Fibroblast of peridontal ligament (primary cell): ENCODE measurements around the gene AGTRAP.

Experiments
- DNase-seq: peaks from one replicate; pipeline ENCODE4 v3.0.0-alpha.2; 2010; ENCODE audit errors: extremely low read depth

AGTRAP gene

DNA sequence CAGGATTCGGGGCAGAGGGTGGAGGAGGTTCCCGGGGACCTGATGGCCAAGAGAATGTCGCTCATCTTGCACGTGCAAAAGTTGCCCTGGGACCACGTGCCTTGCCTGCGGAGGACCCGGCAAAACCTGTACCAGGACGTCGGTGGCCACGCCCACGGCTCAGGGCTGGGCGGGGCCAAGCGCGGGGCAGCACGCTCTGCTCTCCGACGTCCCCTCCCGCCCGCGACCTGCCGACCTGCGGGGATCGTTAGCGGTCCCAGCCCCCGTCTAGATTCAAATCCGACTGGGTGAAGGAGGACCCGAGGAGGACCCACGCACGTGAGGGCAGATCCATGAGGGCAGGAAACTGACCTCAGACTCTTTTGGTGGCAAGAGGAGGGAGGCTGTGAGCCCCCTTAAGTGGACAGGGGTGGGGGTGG lies 26.1 kb downstream of the AGTRAP start, which contains the start of gene C1orf167:
TSS of gene C1orf167 (plus strand) at position 206 of the 419 bp plus-strand sequence. CDS start 2,208 bp downstream, outside the sequence.
- DNase-seq, result no peak

DNA sequence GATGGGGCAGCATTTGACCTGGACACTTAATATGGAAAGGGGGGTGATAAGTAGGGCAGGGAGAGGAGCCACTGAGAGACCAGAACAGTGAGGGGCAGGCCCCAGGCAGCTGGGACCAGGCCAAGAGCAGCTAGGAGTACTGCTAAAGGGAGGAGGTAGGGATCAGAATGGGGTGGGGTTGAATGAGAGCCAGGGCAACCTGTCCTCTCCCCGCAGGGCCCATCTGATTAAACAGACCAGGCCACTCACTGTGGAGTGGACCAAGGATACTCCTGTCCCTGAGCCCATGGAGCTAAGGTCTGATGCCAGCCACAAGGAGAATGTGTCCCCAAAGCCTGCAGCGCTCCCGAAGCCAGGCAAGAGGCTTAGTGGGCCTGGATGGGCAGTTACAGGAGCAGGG lies 28.2 kb downstream of the AGTRAP start:
- no peak for DNase-seq

DNA sequence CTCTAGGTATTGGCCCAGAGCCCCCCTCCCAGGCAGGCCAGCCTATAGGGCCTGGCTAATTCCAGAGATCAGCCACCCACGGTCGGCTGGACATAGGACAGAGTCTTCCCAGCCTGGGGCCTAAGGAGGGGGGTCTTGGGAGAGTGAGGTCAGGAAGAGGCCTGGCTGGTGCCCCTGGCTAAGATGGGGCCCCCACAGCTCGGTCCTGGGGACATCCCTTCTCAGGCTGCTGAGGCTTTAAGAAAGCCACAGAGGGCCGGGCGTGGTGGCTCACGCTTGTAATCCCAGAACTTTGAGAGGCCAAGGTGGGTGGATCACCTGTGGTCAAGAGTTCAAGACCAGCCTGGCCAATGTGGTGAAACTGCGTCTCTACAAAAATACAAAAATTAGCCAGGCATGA lies 28.6 kb downstream of the AGTRAP start:
- no peak for DNase-seq

DNA sequence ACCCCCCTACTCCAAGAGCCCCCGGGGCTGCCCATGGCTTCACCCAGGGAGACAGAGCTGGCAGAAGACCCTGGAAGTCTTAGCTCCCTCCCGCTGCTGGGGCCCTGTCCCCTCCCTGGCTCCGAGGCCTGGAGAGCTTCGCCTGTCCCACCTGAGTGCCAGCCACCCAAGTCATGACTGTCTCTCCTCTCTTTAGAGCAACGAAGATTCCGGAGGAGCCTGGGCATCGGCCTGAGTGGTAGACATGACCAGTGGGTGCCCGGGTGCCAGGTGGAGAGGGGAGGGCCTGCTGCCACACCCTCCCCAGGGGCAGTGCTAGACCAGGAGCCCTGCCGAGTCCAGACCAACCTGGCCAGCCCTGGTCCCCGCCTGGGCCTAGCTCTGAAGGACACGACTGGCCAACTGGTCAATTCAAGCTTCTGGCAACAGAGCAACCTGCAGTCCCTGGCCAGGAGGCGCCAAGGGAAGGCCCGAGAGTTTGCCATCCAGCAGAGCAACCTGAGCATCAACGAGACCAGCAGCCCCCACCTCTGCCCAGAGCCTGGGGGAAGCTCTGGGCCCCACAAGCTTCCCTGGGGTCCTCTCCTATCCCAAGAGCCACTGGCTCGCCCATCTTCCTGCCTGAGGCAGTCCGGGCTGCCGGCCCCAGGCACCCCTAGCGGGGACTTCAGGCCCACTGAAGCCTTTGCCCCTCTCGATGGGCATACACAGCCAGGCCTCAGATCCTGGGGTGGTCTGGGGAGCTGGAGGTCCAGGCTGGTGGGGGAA lies 29.9 kb downstream of the AGTRAP start:
- DNase-seq, result no peak

DNA sequence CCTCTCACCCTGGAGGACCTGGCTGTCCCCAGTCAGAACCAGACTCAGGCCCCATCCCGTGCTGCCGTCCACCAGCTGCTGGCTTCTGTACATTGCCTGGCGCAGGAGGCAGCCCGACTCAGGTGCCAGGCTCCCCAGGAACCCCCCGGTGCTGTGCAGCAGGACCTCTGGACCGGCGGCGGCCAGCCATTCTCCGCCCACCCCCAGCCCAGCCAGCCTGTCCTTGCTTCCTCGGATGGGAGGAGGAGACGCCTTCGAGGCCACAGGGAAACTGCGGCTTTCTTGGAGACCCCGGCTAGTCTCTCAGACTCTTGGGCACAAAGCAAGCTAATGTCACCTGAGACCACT lies 30.5 kb downstream of the AGTRAP start:
- no peak for DNase-seq

DNA sequence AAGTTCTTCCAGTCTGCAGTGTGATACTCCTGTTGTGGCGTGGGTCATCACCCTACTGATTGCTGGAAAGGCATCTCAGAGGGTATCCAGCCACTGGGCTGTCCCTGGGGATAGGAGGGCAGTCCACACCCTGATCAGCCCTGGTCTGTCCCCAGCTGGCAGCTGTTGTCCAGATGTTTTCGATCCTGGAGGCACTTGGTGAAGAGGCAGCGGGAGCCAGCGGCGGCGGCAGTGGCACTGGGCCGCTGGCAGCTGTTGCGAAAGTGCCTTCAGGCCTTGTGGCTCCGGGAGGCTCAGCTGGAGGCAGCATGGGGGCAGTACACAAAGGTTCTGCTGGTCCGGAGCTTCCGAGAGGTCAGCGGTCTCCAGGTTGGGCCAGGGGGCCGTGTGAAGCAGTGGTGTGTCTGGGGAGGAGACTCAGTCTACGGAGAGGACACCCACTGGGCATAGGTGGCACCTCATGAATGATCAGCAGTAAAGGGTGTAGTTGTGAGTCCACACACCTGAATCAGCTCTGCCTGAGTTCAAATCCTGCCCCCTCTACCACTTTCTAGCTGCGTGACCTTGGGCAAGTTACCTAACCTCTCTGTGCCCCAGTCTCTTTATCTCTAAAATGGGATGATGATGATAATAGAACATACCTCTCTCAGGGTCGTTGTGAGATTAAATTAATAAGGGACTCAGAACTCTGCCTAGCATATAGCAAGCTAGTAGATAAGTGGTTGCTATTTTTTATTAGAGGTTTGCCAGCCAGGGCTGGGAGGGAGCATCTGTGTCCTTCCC lies 32.2 kb downstream of the AGTRAP start:
- peak; percentile 24 for DNase-seq

DNA sequence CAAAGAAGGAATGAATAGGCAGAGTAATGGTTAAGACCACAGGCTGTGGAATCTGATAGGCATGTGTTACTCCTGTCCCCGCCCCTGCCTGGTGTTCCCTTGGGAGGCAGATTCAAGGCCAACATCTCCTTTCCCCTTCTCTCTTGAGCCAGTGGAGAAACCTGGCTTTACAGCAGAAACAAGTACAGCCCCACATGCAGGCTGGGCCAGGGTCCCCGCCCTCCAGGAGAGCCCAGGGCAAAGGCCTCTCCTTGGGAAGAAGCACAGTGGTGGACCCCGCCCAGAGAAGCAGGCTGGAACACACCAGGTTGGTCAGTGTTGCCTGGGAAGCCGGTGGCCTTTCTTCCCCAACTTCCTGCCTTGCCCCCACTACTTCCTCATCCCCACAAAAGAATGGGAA lies 32.9 kb downstream of the AGTRAP start:
- DNase-seq, result peak; percentile 22

DNA sequence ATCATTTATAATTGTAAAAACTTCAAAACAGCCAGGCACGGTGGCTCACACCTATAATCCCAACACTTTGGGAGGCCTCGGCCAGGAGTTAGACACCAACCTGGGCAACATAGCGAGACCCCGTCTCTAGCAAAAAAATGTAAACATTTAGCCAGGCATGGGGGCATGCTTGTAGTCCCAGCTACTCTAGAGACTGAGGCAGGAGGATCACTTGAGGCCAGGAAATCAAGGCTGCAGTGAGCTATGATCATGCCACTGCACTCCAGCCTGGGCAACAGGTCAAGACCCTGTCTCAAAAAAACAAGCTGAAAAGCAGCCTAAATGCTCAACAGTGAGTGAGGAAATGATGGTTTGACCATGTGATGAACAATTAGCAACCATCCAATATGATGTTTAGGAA lies 33.3 kb downstream of the AGTRAP start:
- no peak for DNase-seq

DNA sequence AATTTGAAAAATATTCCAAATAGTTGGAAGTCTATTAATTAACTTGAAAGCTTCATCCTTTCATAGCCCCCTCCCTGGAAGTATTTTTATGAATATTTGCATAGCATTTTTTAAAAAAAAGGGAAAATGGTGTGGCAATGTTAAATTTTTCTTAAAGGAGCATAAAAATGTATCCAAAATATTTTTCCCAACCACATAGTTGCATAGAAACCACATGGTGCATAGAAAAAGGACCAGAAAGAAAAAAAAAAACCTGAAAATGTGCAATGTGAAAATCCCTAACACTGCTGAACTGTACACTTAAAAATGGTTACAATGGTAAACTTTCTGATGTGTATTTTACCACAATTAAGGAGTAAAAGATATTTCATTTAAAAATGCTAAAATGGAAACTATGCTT lies 34.1 kb downstream of the AGTRAP start:
- DNase-seq, result peak; percentile 54

DNA sequence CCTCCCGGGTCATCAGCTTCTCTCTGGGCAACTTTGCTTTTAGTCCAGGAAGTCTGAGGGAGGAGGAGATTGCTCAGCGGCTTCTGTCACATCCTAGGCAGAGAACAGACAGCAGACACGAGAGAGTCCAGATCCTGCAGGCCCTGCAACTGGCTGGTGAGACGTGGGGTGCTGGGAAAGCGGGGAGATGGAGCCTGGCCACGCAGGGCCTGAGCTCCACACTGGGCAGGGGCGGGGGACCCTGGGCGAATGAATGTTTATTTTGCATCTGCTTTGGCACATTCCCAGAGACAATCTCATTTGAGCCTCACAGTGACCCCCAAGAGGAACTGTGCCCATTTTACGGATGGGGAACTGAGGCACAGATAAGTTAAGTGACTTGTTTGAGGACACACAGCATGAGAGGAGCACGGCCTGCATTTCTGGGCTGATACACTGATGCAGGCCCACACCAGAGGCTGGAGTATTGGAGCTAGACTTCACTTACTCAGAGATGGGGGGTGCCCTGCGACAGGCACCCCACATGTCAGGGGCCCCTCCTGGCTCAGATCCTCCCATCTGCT lies 35.6 kb downstream of the AGTRAP start:
- no peak for DNase-seq

DNA sequence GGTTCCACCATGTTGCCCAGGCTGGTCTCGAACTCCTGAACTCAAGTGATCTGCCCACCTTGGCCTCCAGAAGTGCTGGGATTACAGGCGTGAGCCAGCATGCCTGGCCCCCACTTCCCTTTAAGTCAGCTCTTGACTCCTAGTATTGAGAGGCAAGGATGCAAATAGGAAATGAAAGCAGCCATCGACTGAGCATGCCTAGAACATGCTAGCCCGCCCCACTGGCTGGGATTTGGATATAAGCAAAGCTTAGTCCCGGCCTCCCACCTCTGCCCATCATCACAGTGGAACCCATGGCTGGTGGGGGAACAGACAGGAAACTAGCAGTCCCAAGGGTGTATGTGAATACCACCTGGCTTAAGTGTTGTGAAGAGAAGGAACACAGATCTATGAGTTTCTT lies 36.5 kb downstream of the AGTRAP start:
- DNase-seq, result no peak

DNA sequence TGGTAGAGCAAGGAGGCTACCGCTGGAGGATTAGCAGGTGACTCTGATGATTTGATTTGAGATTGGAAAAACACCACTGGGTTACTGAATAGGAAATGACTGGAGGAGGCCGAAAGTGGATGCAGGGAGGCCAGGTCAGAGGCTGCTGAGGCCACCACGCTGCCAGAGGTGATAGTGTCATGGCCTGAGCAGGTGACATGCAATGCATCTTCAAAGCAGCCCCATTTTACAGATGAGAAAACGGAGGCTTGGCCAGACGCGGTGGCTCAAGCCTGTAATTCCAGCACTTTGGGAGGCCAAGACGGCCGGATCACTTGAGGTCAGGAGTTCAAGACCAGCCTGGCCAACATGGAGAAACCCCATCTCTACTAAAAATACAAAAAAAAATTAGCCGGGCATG lies 38.8 kb downstream of the AGTRAP start:
- no peak for DNase-seq

DNA sequence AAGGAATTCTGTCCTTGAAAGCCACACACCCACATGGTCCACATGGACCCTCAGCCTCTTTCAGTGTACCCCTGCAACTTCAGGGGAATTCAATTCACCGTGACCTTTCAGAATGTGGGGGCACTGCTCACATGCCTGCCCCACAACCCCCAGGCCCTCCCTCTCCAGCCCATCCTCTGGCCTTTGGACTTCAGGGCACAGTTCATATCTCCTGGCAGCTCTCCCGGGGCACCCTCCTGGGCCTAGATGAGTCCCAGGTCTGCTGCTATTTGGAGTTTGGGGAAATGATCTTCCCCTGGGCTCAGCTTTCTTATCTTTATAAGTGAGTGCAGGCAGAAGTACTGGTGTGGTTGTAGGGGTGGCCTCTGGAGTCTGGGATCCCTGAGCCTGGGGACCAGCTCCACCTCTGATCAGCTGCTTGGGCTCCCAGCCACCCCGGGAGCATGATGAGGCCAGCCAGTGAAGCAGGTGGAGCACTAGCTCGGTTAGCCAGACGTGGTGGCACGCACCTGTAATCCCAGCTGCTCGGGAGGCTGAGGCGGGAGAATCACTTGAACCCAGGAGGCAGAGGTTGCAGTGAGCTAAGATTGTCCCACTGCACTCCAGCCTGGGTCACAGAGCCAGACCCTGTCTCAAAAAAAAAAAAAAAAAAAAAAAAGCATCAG lies 41.9 kb downstream of the AGTRAP start:
- no peak for DNase-seq

DNA sequence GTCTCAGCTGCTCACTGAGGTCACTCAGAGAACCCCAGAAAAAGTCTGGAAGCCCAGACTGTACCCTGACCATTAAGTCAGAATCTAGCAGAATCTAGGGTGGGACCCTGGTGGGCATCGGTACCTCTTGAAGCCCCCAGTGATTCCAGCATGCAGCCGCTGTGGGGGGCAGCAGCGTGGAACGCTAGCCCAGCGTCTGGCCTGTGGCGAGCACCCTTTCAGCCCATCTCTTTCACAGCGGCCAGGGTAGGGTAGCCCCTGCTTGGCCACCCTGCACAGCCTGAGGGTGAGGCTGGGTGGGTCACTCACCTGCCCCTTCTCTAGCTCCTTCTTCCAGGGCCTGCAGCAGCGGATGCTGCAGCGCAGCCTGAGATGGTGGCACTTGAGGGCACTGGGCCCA lies 42.4 kb downstream of the AGTRAP start:
- DNase-seq, result no peak

DNA sequence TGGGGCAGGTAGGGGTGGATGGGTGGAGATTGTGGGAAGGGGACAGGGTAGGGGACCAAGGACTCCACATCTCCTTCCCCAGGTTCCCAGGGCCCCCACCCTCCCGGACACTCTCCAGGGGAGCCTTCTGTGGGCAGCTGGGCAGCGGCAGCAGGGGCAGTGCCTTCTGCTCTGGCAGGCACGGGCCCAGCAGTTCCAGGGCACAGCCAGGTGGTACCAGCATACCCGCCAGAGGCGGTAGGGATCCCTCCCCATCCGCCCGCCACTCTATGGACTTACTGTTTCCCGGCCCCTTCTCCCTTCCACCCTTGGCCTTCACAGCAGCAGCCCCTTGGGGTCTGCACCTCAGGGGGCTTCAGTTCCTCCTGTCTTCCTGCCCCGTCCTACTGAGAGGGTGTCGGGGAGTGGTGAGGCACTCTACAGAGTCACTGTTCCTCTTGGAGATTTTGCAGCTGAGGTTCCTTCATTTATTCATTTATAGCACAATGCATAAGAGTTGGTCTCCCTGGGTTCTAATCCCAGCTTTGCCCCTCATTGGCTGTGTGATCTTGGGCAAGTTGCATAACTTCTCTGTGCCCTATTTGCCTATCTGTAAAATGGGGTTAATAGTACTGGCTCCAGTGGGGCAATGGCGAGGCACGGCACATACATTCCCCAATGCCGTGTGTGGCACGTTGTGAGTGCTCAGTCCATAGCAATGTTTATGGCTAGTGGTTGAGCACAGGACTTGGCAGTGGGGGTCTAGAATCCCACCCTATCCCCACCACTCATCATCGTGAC lies 43.1 kb downstream of the AGTRAP start:
- DNase-seq, result no peak

DNA sequence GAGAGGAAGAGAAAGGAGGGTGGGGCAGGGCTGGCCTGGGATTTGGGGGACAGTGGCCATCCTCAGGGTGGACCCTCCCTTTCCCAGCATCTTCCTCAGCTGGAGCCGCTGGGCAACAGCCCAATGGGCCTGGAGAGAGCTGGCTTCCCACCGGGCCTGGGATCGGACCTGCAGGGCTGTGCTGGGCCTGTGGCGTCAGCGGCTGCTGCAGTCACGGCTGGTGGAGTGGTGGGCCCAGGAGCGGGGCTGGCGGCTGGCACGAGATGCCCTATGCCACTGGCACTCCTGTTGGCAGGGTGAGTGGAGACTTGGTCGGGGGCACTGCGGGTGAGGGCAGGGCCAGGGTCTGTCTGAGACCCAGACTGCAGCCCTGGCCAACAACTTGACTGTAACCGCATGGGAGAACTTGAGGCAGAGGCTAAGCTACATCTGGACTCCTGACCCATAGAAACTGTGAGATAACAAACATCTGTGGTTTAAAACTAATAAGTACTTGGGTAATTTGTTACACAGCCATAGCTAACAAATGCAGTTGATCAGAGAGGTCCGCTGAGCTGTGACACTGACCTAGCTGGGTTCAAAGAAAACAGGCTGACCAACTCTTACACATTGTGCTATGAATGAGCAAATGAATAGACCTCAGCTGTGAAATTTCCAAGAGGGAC lies 43.9 kb downstream of the AGTRAP start:
- no peak for DNase-seq

DNA sequence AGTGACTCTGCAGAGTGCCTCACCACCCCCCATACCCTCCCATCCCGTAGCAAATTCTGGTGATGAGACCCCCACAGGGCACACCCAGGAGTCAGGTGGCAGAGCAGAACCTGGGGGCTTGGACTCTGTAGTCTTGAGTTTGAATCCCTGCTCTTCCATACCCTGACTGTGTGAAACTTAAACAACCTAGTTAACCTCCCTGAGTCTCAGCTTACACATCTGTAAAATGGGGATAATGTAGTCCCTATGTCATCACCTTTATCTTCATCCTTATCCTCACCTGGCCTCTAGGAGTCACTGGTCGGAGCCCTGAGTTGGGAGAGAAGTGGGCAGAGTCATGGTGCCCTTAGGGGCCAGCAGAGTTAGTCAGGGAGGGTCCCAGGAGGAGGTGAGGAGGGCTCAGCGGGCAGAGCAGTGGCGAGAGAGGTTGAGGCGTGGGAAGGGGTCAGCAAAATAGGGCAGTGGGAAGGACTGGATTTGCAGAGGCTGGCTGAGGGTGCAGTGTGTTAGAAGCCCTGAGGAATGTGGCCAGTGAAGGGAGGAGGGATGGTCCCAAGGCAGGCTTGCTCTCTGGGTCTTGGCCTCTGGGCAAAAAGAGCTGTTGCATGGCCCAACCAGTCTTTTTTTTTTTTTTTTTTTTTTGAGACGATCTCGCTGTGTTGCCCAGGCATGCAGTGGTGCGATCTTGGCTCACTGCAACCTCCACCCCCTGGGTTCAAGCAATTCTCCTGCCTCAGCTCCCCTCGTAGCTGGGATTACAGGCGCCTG lies 44.6 kb downstream of the AGTRAP start:
- DNase-seq, result no peak

DNA sequence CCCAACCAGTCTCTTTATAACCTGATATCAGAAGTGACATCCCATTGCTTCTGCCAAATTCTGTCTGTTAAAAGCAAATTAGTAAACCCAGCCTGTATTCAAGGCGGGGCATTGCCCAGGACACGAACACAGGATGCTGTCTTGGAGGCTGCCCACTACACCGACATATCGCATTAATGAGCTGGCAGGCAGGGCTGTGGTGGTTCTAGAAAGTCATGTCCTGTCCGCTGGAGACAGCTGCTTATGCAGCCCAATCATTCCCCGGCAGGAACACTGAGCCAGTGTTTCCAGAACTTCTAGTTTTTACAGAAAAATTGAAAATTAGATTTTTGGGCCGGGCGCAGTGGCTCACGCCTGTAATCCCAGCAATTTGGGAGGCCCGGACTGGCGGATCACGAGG lies 45.4 kb downstream of the AGTRAP start:
- DNase-seq, result no peak

DNA sequence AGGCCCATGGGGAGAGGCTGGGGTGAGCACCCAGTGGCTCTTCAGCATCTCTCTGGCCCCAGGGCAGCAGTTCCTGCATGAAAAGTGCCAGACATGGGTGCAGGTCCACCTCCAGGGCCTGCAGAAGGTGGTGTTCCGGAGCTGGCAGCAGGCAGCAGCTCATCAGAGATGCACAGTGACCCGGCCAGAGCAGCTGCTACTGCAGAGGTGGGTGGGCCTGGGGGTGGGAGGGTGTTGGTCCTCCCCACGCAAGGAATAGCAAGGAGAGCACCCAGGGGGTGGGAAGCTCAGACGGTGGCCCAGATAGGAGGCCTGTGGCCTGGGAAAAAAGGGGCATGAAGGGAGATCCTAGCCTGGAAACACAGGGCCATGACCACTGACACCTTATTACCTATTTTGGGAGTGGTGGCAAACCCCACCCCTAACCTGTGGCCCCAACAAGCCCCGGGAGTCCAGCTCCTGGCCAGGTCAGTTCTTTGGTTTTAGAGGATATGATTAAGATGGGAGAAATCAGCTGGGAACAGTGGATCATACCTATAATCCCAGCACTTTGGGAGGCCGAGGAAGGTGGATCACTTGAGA lies 46.3 kb downstream of the AGTRAP start:
- DNase-seq, result no peak

DNA sequence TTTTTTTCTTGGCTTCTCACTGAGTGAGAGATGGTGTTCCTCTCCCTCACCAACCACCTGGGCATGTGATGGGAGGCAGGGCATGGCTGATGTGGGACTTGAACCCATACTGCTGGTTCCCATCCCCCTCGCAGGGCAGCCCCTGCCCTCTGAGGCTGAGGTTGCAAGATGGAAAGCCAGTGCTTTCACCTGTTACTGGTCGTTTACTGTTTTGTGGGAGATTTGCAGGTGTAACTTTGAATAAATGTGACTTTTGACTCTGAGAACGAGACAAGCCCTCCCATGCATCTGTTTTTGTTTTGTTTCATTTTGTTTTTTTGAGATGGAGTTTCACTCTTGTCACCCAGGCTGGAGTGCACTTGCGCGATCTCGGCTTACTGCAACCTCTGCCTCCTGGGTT lies 47.6 kb downstream of the AGTRAP start:
- no peak for DNase-seq
